Liver (tissue), 9 donors: ENCODE data around the gene KRTAP6-3. TPM values are rescaled to one million over a fixed set of nuclear protein-coding genes. Genes with fewer than 3 reads are reported as not detected.

ENCODE experiments used
- DNase-seq: peaks from one replicate; pipeline ENCODE4 v3.0.0-alpha.2; 2017; ENCODE audit warnings: low spot score
- H3K27ac ChIP-seq, 2 donors: one replicate each; pipeline ENCODE4 v1.7.0; 2013; ENCODE audit warnings: inconsistent platforms in 2 of 2, low read length in 2 of 2, control low read depth in 1 of 2, low read depth in 1 of 2, mild to moderate bottlenecking in 1 of 2
- H3K27me3 ChIP-seq, 4 donors: one replicate each; pipeline versions ENCODE4 v1.6.1 to v1.7.0; 2013; ENCODE audit warnings: low read length in 3 of 4, inconsistent platforms in 1 of 4, mild to moderate bottlenecking in 1 of 4, moderate library complexity in 1 of 4; ENCODE audit not compliant: control insufficient read depth in 4 of 4, insufficient read depth in 4 of 4
- H3K36me3 ChIP-seq, 4 donors: one replicate each; pipeline versions ENCODE4 v1.6.1 to v1.7.0; 2013; ENCODE audit warnings: low read length in 3 of 4, mild to moderate bottlenecking in 3 of 4, low read depth in 1 of 4, moderate library complexity in 1 of 4; ENCODE audit not compliant: control insufficient read depth in 4 of 4, insufficient read depth in 3 of 4
- H3K4me1 ChIP-seq, 4 donors: one replicate each; pipeline versions ENCODE4 v1.6.1 to v1.7.0; 2013; ENCODE audit warnings: low read length in 3 of 4, mild to moderate bottlenecking in 3 of 4, moderate library complexity in 1 of 4; ENCODE audit not compliant: control insufficient read depth in 4 of 4, insufficient read depth in 4 of 4
- H3K4me3 ChIP-seq, 3 donors: one replicate each; pipeline versions ENCODE4 v1.6.1 to v1.7.0; 2013; ENCODE audit warnings: low read length in 3 of 3, control low read depth in 1 of 3, low read depth in 1 of 3, mild to moderate bottlenecking in 1 of 3
- H3K9ac ChIP-seq, 2 donors: one replicate each; pipeline ENCODE4 v1.7.0; 2013; ENCODE audit warnings: low read length in 2 of 2, mild to moderate bottlenecking in 2 of 2, moderate library complexity in 2 of 2, control low read depth in 1 of 2, low read depth in 1 of 2
- H3K9me3 ChIP-seq, 4 donors: one replicate each; pipeline versions ENCODE4 v1.6.1 to v1.7.0; 2013; ENCODE audit warnings: low read length in 3 of 4; ENCODE audit not compliant: control insufficient read depth in 4 of 4
- ATF3 ChIP-seq: IDR thresholded peaks from 2 replicates; pipeline ENCODE4 v1.6.1; 2016; ENCODE audit warnings: antibody characterized with exemption
- EGR1 ChIP-seq, 2 donors: IDR thresholded peaks; 2 replicates each; pipeline ENCODE4 v1.6.1; 2016 to 2018; ENCODE audit warnings: antibody characterized with exemption in 2 of 2, low read depth in 2 of 2
- FOXA1 ChIP-seq: IDR thresholded peaks from 2 replicates; pipeline ENCODE4 v1.6.1; 2016; ENCODE audit warnings: antibody characterized with exemption
- GABPA ChIP-seq, 2 donors: IDR thresholded peaks in 1 of 2; conservative IDR thresholded peaks in 1 of 2; 2 replicates each; pipeline ENCODE4 v1.6.1; 2016; ENCODE audit warnings: antibody characterized with exemption in 2 of 2, mild to moderate bottlenecking in 1 of 2, moderate library complexity in 1 of 2
- HNF4A ChIP-seq, 2 donors: conservative IDR thresholded peaks; 2 replicates each; pipeline ENCODE4 v1.6.1; 2016; ENCODE audit warnings: antibody characterized with exemption in 2 of 2, mild to moderate bottlenecking in 2 of 2
- HNF4G ChIP-seq: IDR thresholded peaks from 2 replicates; pipeline ENCODE4 v1.6.1; 2016; ENCODE audit warnings: antibody characterized with exemption
- MAX ChIP-seq: IDR thresholded peaks from 2 replicates; pipeline ENCODE4 v1.6.1; 2016; ENCODE audit warnings: antibody characterized with exemption
- NR2F2 ChIP-seq: IDR thresholded peaks from 2 replicates; pipeline ENCODE4 v1.6.1; 2016; ENCODE audit warnings: antibody characterized with exemption
- RAD21 ChIP-seq, 2 donors: IDR thresholded peaks; 2 replicates each; pipeline ENCODE4 v1.6.1; 2016; ENCODE audit warnings: antibody characterized with exemption in 2 of 2, mild to moderate bottlenecking in 2 of 2
- REST ChIP-seq: IDR thresholded peaks from 2 replicates; pipeline ENCODE4 v1.6.1; 2016; ENCODE audit warnings: antibody characterized with exemption, mild to moderate bottlenecking
- RXRA ChIP-seq, 2 donors: IDR thresholded peaks; 2 replicates each; pipeline ENCODE4 v1.6.1; 2017 to 2018; ENCODE audit warnings: antibody characterized with exemption in 2 of 2, mild to moderate bottlenecking in 1 of 2
- YY1 ChIP-seq: IDR thresholded peaks from 2 replicates; pipeline ENCODE4 v1.6.1; 2016; ENCODE audit warnings: antibody characterized with exemption, mild to moderate bottlenecking
- ZBTB33 ChIP-seq: IDR thresholded peaks from 2 replicates; pipeline ENCODE4 v1.6.1; 2016; ENCODE audit warnings: antibody characterized with exemption
- WGBS: extraction: QIAGEN DNeasy Blood & Tissue Kit; methylation state at CpG from one replicate; pipeline ENCODE4 v1.1.7; 2013; 5-methylcytosine and 5-hydroxymethylcytosine counted together
- polyA plus RNA-seq, 2 donors: library from polyadenylated mRNA; stranded (reverse) in 1 of 2; unstranded in 1 of 2; fragments of 200-250 nt in 1 of 2; fragments of >200 nt in 1 of 2; fragmentation: Nextera tagmentation in 1 of 2; extraction: Ambion mirVana in 1 of 2; gene quantifications; one replicate each; pipeline versions ENCODE4 v1.2.1 to v1.2.3, GENCODE V29; 2013 to 2015
- total RNA-seq, 2 donors: library from RNA; depleted of rRNA; stranded (reverse); fragments of >200 nt; gene quantifications; one replicate each; pipeline ENCODE4 v1.2.3, GENCODE V29; 2014
- donor health status: healthy.
- donor health status: healthy.
- donor health status: healthy.
- donor health status: healthy.
- donor health status: healthy.

Gene KRTAP6-3
- not detected for total RNA-seq
- not detected for polyA plus RNA-seq

- Histone ChIP-seq H3K9ac (no peak within 1 kb of the TSS), H3K4me3 (no peak within 1 kb of the TSS), H3K27ac (no peak within 1 kb of the TSS), H3K36me3 (no peaks in the 10 kb centered on the region), H3K9me3 (no peaks in the 10 kb centered on the region), H3K27me3 (no peaks in the 10 kb centered on the region), H3K4me1 (no peaks in the 10 kb centered on the region)
- no peak for DNase-seq
- WGBS: 89% methylated on average over 4 of the region's 4 CpGs
- TF ChIP-seq EGR1 (IDR thresholded peaks at IDR 0.05; ENCODE audit: low read depth in 2 of 2): no peak
- no peak for TF ChIP-seq HNF4A (conservative IDR thresholded peaks at IDR 0.05)
Observed at GRCh38 chr21:30592140-30592539, at the start of gene KRTAP6-3. Gene KRTAP6-3, plus strand, starts transcription at chr21:30592440. Its CDS starts 6 bp downstream, at chr21:30592446.

GRCh38 chr21:30552782-30553181, 39.5 kb upstream of the KRTAP6-3 start:
- H3K27ac ChIP-seq: no peak overlapping the region
- no peaks in the 10 kb centered on the region for H3K27me3 ChIP-seq
- no peaks in the 10 kb centered on the region for H3K36me3 ChIP-seq
- no peaks in the 10 kb centered on the region for H3K4me1 ChIP-seq
- no peak for TF ChIP-seq GABPA (IDR thresholded peaks at IDR 0.05 in 1 of 2, conservative IDR thresholded peaks at IDR 0.05 in 1 of 2)
- TF ChIP-seq HNF4A (conservative IDR thresholded peaks at IDR 0.05): no peak
- no peak overlapping the region for H3K9ac ChIP-seq
- WGBS: 42% methylated on average over 1 of the region's 1 CpG
- H3K4me3 ChIP-seq: no peak overlapping the region
- DNase-seq: no peak
- no peaks in the 10 kb centered on the region for H3K9me3 ChIP-seq

- no peaks in the 10 kb centered on the region for H3K4me1 ChIP-seq
- no peak overlapping the region for H3K4me3 ChIP-seq
- DNase-seq: no peak
- no peaks in the 10 kb centered on the region for H3K27me3 ChIP-seq
- H3K36me3 ChIP-seq: no peaks in the 10 kb centered on the region
- WGBS: 73% methylated on average over 2 of the region's 2 CpGs
- H3K9ac ChIP-seq: no peak overlapping the region
- TF ChIP-seq GABPA (IDR thresholded peaks at IDR 0.05 in 1 of 2, conservative IDR thresholded peaks at IDR 0.05 in 1 of 2): no peak
- no peak for TF ChIP-seq ZBTB33
- no peak for TF ChIP-seq FOXA1
- TF ChIP-seq HNF4G: no peak
- no peak for TF ChIP-seq NR2F2
- TF ChIP-seq YY1: no peak
- H3K27ac ChIP-seq: no peak overlapping the region
- no peaks in the 10 kb centered on the region for H3K9me3 ChIP-seq
Observed at GRCh38 chr21:30555095-30555494, 37.1 kb upstream of the KRTAP6-3 start.

GRCh38 chr21:30561264-30561895, 30.9 kb upstream of the KRTAP6-3 start, which contains the start of gene KRTAP19-7:
Gene KRTAP19-7, minus strand, starts transcription at chr21:30561314. Its CDS starts 25 bp downstream, at chr21:30561289.
- Histone ChIP-seq H3K36me3 (no peaks in the 10 kb centered on the region), H3K9me3 (no peaks in the 10 kb centered on the region), H3K4me3 (no peak within 1 kb of the TSS), H3K9ac (no peak within 1 kb of the TSS), H3K27ac (no peak within 1 kb of the TSS), H3K4me1 (no peaks in the 10 kb centered on the region), H3K27me3 (no peaks in the 10 kb centered on the region)
- no peak for DNase-seq
- 63% methylated on average over 2 of the region's 2 CpGs for WGBS
- TF ChIP-seq MAX (no peak), GABPA (IDR thresholded peaks at IDR 0.05 in 1 of 2, conservative IDR thresholded peaks at IDR 0.05 in 1 of 2) (no peak), ZBTB33 (no peak), YY1 (no peak), FOXA1 (no peak), RAD21 (IDR thresholded peaks at IDR 0.05) (no peak), RXRA (IDR thresholded peaks at IDR 0.05) (no peak), REST (no peak), ATF3 (no peak)
